Mesothelial cell of epicardium (in vitro differentiated cells): Measurements from ENCODE around the gene FHIP2A. TPM values are rescaled to one million over a fixed set of nuclear protein-coding genes. Genes with fewer than 3 reads are reported as not detected.
"Not testable (repeated sequence)": the region's sequence is repeated elsewhere in the genome, so short reads cannot be mapped to it uniquely, and the experiment has no call there.

ENCODE experiments used
- DNase-seq, 2 experiments: peaks; one replicate each; pipeline ENCODE4 v3.0.0; 2021; ENCODE audit warnings: low spot score in 2 of 2; ENCODE audit not compliant: unreplicated experiment in 2 of 2
- H3K27ac Mint-ChIP-seq: 2 replicates; pipeline ENCODE4 v1.8.0; 2021; ENCODE audit warnings: mixed read lengths
- H3K27me3 Mint-ChIP-seq: 2 replicates; pipeline ENCODE4 v1.8.0; 2021; ENCODE audit warnings: low read depth, mixed read lengths
- H3K36me3 Mint-ChIP-seq: 2 replicates; pipeline ENCODE4 v1.8.0; 2021; ENCODE audit warnings: mixed read lengths
- H3K4me1 Mint-ChIP-seq: 2 replicates; pipeline ENCODE4 v1.8.0; 2021; ENCODE audit warnings: mixed read lengths
- H3K4me3 Mint-ChIP-seq: 2 replicates; pipeline ENCODE4 v1.8.0; 2021; ENCODE audit warnings: mild to moderate bottlenecking, moderate library complexity, mixed read lengths
- H3K9me3 Mint-ChIP-seq: 2 replicates; pipeline ENCODE4 v1.8.0; 2021; ENCODE audit warnings: mixed read lengths
- CTCF ChIP-seq: fragments of 200-600 bp; sonication (generic); IDR thresholded peaks from one replicate; pipeline ENCODE4 v1.5.0; 2021; ENCODE audit warnings: antibody characterized with exemption; ENCODE audit not compliant: unreplicated experiment
- total RNA-seq: library from RNA; stranded (reverse); gene quantifications from 3 replicates; pipeline ENCODE4 v1.2.1, GENCODE V29; 2021

FHIP2A gene
- total RNA-seq, 1 donor from 2014 or later: 41.9 TPM

- Mint-ChIP-seq H3K27ac (no peak overlapping the region), H3K36me3 (peaks cover 11% of the 10 kb centered on the region), H3K4me1 (peaks cover 28% of the 10 kb centered on the region), H3K9me3 (no peaks in the 10 kb centered on the region), H3K4me3 (no peak overlapping the region), H3K27me3 (no peaks in the 10 kb centered on the region)
- no peak for DNase-seq
- no peak for TF ChIP-seq CTCF
These were observed 7.8 kb downstream of the FHIP2A start for GRCh38 chr10:114829160-114829909.

DNA sequence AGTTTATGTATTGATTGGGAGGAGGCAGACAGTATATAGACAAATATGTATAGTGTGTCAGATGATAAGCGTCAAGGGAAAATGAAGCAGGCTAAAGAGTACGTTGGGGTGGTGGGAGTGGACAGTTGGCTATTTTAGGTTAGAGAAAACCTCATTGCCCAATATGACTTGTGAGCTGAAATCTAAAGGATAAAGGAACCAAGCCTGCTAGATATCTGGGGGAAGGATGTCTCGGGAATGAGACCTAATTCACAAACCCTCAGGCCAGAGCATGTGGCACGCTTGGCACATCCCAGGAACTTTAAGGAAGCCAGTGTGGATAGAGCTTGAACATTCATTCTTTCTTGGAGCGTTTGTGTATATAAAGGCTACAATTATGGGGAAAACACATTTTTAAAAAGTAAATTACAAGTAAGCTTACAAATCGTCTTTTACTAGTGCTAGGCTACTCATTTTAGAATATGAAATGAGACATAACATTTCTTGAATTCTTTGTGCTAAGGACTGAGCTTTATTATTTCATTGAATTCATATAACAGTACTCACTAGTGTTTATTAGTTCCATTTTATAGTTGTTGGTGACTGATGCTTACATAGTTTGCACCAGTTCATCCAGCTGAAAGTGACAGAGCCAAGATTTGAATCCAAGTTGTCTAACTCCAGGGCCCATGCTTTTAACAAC is 9.7 kb downstream of the FHIP2A start:
- no peak for DNase-seq

GRCh38 chr10:114837690-114838089 is 16.1 kb downstream of the FHIP2A start:
- Mint-ChIP-seq H3K4me3 (no peak overlapping the region), H3K27me3 (no peaks in the 10 kb centered on the region), H3K27ac (no peak overlapping the region), H3K9me3 (peaks cover 5% of the 10 kb centered on the region), H3K36me3 (peaks cover 42% of the 10 kb centered on the region), H3K4me1 (no peaks in the 10 kb centered on the region)
- no peak for TF ChIP-seq CTCF
- no peak for DNase-seq

More for the DNA sequence above, 9.7 kb downstream of the FHIP2A start:
- Mint-ChIP-seq H3K4me3 (no peak overlapping the region), H3K27me3 (no peaks in the 10 kb centered on the region), H3K4me1 (peaks cover 10% of the 10 kb centered on the region), H3K27ac (no peak overlapping the region), H3K9me3 (no peaks in the 10 kb centered on the region), H3K36me3 (peaks cover 13% of the 10 kb centered on the region)
- no peak for TF ChIP-seq CTCF

DNA sequence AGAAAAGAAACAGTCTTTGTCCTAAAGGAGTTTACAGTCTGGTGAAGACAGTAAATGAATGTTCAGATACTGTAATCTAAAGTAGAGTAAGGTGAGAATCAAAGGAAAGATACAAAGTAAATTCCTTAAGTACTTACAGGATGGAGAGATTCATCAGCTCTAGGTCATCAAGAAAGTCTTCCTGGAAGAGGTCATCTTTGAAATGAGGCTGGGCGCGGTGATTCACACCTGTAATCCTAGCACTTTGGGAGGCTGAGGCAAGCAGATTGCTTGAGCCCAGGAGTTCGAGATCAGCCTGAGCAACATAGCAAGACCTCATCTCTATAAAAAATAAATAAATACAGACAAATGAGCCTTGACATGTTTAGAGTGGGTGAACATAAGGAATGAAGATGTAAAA is 18.3 kb downstream of the FHIP2A start:
- peaks cover 42% of the 10 kb centered on the region for H3K36me3 Mint-ChIP-seq
- no peaks in the 10 kb centered on the region for H3K27me3 Mint-ChIP-seq
- no peak overlapping the region for H3K4me3 Mint-ChIP-seq

GRCh38 chr10:114845978-114846693 is 24.6 kb downstream of the FHIP2A start:
- peaks cover 47% of the 10 kb centered on the region for H3K36me3 Mint-ChIP-seq
- no peaks in the 10 kb centered on the region for H3K4me1 Mint-ChIP-seq
- H3K9me3 Mint-ChIP-seq: peaks cover 10% of the 10 kb centered on the region

More for the DNA sequence above, 18.3 kb downstream of the FHIP2A start:
- Mint-ChIP-seq H3K4me1 (no peaks in the 10 kb centered on the region), H3K27ac (no peak overlapping the region), H3K9me3 (peaks cover 5% of the 10 kb centered on the region)
- DNase-seq: no peak
- TF ChIP-seq CTCF: no peak

DNA sequence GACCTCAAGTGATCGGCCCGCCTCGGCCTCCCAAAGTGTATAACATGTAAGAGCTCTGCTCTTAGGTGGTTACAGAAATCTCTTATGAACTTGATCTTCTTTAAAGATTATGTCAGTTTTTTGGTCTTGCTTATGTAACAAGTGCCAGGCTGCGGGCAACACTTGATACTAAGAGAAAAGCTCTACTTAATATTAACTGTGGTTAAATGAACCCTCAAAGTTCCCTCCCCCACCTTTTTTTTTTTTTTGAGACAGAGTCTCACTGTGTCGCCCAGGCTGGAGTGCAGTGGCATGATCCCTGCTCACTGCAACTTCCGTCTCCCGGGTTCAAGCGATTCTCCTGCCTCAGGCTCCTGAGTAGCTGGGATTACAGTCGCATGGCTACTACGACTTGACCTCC is 25.9 kb downstream of the FHIP2A start:
- H3K4me3 Mint-ChIP-seq, DNase-seq, H3K27me3 Mint-ChIP-seq, H3K27ac Mint-ChIP-seq, H3K4me1 Mint-ChIP-seq: not testable (repeated sequence)
- Mint-ChIP-seq H3K9me3 (peaks cover 10% of the 10 kb centered on the region), H3K36me3 (peaks cover 53% of the 10 kb centered on the region)

More at GRCh38 chr10:114845978-114846693, 24.6 kb downstream of the FHIP2A start:
- Mint-ChIP-seq H3K4me3 (no peak overlapping the region), H3K27me3 (no peaks in the 10 kb centered on the region), H3K27ac (no peak overlapping the region)
- DNase-seq: no peak
- TF ChIP-seq CTCF: no peak
